GM12878 (cell line): ENCODE data around the gene OR2AG1. TPM values are rescaled to one million over a fixed set of nuclear protein-coding genes. Genes with fewer than 3 reads are reported as not detected.
A peak's percentile ranks its signal among the peaks of the same experiment; 100 is the strongest.

Experiments
- ATAC-seq: fragments of 200-7000 bp; cut with Tn5 transposase; 3 replicates; pipeline ENCODE4 v1.9.1; 2020; ENCODE audit warnings: mild to moderate bottlenecking, moderate library complexity
- BruUV-seq: library from RNA; stranded (reverse); fragments of 400-500 nt; replicated peaks from 2 replicates; lab custom pipeline; 2021; lab: Mats Ljungman, UMichigan
- CTCF ChIA-PET: fragments of 300-600 bp; sonication (Branson Sonifier 250); formaldehyde crosslinking; extraction: SDS; loops from one replicate; lab custom pipeline; 2021; ENCODE audit warnings: inconsistent platforms; lab: Yijun Ruan, JAX
- POLR2A ChIA-PET: fragments of 350-600 bp; formaldehyde crosslinking; extraction: SDS; loops from one replicate; lab custom pipeline; 2021; ENCODE audit warnings: inconsistent platforms; lab: Charles Lee
- RAD21 ChIA-PET: fragments of 300-600 bp; sonication (Branson Sonifier 250); formaldehyde crosslinking; loops from one replicate; lab custom pipeline; 2023; ENCODE audit warnings: antibody characterized with exemption; ENCODE audit not compliant: unreplicated experiment; lab: Charles Lee
- SMC1A ChIA-PET: fragments of 300-600 bp; sonication (Branson Sonifier 250); formaldehyde crosslinking; loops from one replicate; lab custom pipeline; 2023; ENCODE audit not compliant: unreplicated experiment, uncharacterized antibody; lab: Charles Lee
- DNase-seq: peaks from one replicate; pipeline ENCODE4 v3.0.0-alpha.2; 2011; ENCODE audit warnings: low read depth, low spot score
- FAIRE-seq: peaks from 3 replicates; lab custom pipeline; 2011; peaks lifted over from hg19 to GRCh38; lab: Jason Lieb, UNC
- H2AFZ ChIP-seq: 2 replicates; pipeline ENCODE4 v1.6.0; 2011; ENCODE audit warnings: low read depth, low read length, control low read depth; ENCODE audit not compliant: control insufficient read depth
- H3K27ac ChIP-seq: 2 replicates; pipeline ENCODE4 v1.5.1; 2011; ENCODE audit warnings: control low read depth; ENCODE audit not compliant: control insufficient read depth, insufficient read depth
- H3K27me3 ChIP-seq, 2 experiments: replicated peaks in 1 of 2; 2 replicates each; pipeline versions ENCODE4 v1.6.0 to v1.6.1; 2011; ENCODE audit warnings: low read length in 1 of 2; ENCODE audit not compliant: control insufficient read depth in 2 of 2, insufficient read depth in 2 of 2
- H3K36me3 ChIP-seq, 2 experiments: 2 replicates each; pipeline ENCODE4 v1.5.1; 2011; ENCODE audit warnings: low read length in 1 of 2; ENCODE audit not compliant: control insufficient read depth in 2 of 2, insufficient read depth in 2 of 2
- H3K4me1 ChIP-seq: 2 replicates; pipeline ENCODE4 v1.6.1; 2011; ENCODE audit warnings: mild to moderate bottlenecking, low read length, moderate library complexity, mixed read lengths; ENCODE audit not compliant: control insufficient read depth, insufficient read depth
- H3K4me2 ChIP-seq: 2 replicates; pipeline ENCODE4 v1.6.0; 2011; ENCODE audit warnings: control low read depth; ENCODE audit not compliant: control insufficient read depth, insufficient read depth
- H3K4me3 ChIP-seq: fragments of 200-600 bp; sonication (generic); 2 replicates; pipeline ENCODE4 v1.5.1; 2016
- H3K79me2 ChIP-seq: 2 replicates; pipeline ENCODE4 v1.6.0; 2011; ENCODE audit warnings: low read length; ENCODE audit not compliant: control insufficient read depth, insufficient read depth
- H3K9ac ChIP-seq: 2 replicates; pipeline ENCODE4 v1.8.0; 2011; ENCODE audit warnings: low read length, control low read depth, mixed read lengths; ENCODE audit not compliant: control insufficient read depth, insufficient read depth
- H3K9me3 ChIP-seq: replicated peaks from 3 replicates; pipeline ENCODE4 v1.5.1; 2011; ENCODE audit warnings: mild to moderate bottlenecking, low read length; ENCODE audit not compliant: control insufficient read depth, insufficient read depth
- H4K20me1 ChIP-seq: 2 replicates; pipeline ENCODE4 v1.6.0; 2011; ENCODE audit not compliant: control insufficient read depth, insufficient read depth
- ELK1 ChIP-seq: IDR thresholded peaks from 2 replicates; pipeline ENCODE4 v1.6.1; 2012; ENCODE audit warnings: low read depth, low read length, improper control_type of control experiment
- PAX5 ChIP-seq: IDR thresholded peaks from 2 replicates; pipeline ENCODE4 v1.6.1; 2011; ENCODE audit warnings: low read depth, low read length, borderline replicate concordance
- PKNOX1 ChIP-seq: fragments of 450-650 bp; IDR thresholded peaks from 2 replicates; pipeline ENCODE4 v1.6.1; 2016; ENCODE audit warnings: mild to moderate bottlenecking
- whole genome bisulfite sequencing: methylation state at CpG from one replicate; pipeline ENCODE4 v1.1.6; 2016; ENCODE audit warnings: low lambda C conversion rate; ENCODE audit not compliant: insufficient replicate concordance, insufficient coverage; ENCODE audit errors: missing lambda C conversion rate; 5-methylcytosine and 5-hydroxymethylcytosine counted together
- in situ Hi-C: fragments of 300-500 bp; cut with MboI; formaldehyde crosslinking; loops from 9 replicates; pipeline ENCODE4 v1.14.3; 2018; ENCODE audit warnings: mixed read lengths
- intact Hi-C: fragments of 100-400 bp; cut with micrococcal nuclease; formaldehyde crosslinking; loops from one replicate; pipeline ENCODE4 v1.14.2; 2022; ENCODE audit not compliant: unreplicated experiment
- polyA plus RNA-seq, 11 experiments: library from polyadenylated mRNA; depleted of rRNA in 4 of 11; unstranded in 6 of 11; stranded (reverse) in 5 of 11; fragments of >200 nt; fragmentation: Nextera tagmentation in 4 of 11; fragmentation: Illumina TruSeq in 1 of 11; extraction: Ambion mirVana in 4 of 11; extraction: Trizol in 1 of 11; gene quantifications; 1 replicate in 1 of 11; 2 replicates in 10 of 11; pipeline versions ENCODE4 v1.2.1 to v1.2.3, GENCODE V29; 2011 to 2016; ENCODE audit warnings: inconsistent platforms in 2 of 11, missing spikeins in 2 of 11, low read depth in 1 of 11
- total RNA-seq, 4 experiments: library from RNA; depleted of rRNA in 3 of 4; stranded (reverse); fragments of >200 nt in 3 of 4; fragmentation: Illumina TruSeq in 1 of 4; extraction: Trizol in 1 of 4; gene quantifications; 2 replicates each; pipeline versions ENCODE4 v1.2.1 to v1.2.3, GENCODE V29; 2013 to 2021

Gene OR2AG1
- total and polyA plus RNA-seq, 10 of the 15 experiments (the other 5 are each of a cell fraction or from before 2014, with no cell fraction given): not detected

GRCh38 chr11:6824136-6824823 lies 41.5 kb downstream of the OR2AG1 start:
- no peaks in the 10 kb centered on the region for H3K36me3 ChIP-seq
- intact Hi-C loops (no loop called here), in situ Hi-C loops (no loop called here)
- TF ChIP-seq PKNOX1: no peak
- no peak for TF ChIP-seq ELK1
- TF ChIP-seq PAX5: no peak
- no peak overlapping the region for H3K27ac ChIP-seq
- ChIA-PET SMC1A (interaction anchor here (1.1 kb wide), 1 partner anchor 69 kb away, joined by 3 read pairs; no protein-coding TSS in a partner anchor), RAD21 (no interaction called here), POLR2A (no interaction called here), CTCF (interaction anchor here (1.0 to 2.4 kb wide), 4 partner anchors 9 to 13 kb away, joined by 3 to 24 read pairs (median 4); no protein-coding TSS in a partner anchor)
- ATAC-seq (peak; percentile 71), FAIRE-seq (no peak), DNase-seq (no peak)
- H4K20me1 ChIP-seq: no peaks in the 10 kb centered on the region
- H3K4me3 ChIP-seq: no peak overlapping the region
- H3K9ac ChIP-seq: no peak overlapping the region
- H3K79me2 ChIP-seq: no peaks in the 10 kb centered on the region
- no peaks in the 10 kb centered on the region for H3K9me3 ChIP-seq
- H3K27me3 ChIP-seq: no peaks in the 10 kb centered on the region
- no TSS peak for BruUV-seq
- H3K4me1 ChIP-seq: no peaks in the 10 kb centered on the region
- H3K4me2 ChIP-seq: no peak overlapping the region
- 29% methylated on average over 5 of the region's 5 CpGs for WGBS
- no peak overlapping the region for H2AFZ ChIP-seq
